ENCODE data around the gene TMED1.

GRCh38 chr19:10871711-10872545 lies 35.9 kb upstream of the TMED1 start:
- TF ChIP-seq CTCF (conservative IDR thresholded peaks at IDR 0.05; ENCODE audit: low read depth in 2 of 2) (0 out of 4 replicates have a peak, but pooled peaks of 1 of the 2 experiments have one; percentile 18), EZH2phosphoT487 (IDR thresholded peaks at IDR 0.05; ENCODE audit: unreplicated experiment) (no peak), CREB1 (CRISPR knock-in tag; IDR thresholded peaks at IDR 0.05; ENCODE audit: low read depth) (no peak), REST (IDR thresholded peaks at IDR 0.05; ENCODE audit: unreplicated experiment) (no peak), ZNF114 (CRISPR knock-in tag; IDR thresholded peaks at IDR 0.05) (no peak), EZH2 (IDR thresholded peaks at IDR 0.05; ENCODE audit: low read depth, unreplicated experiment) (no peak), NANOG (IDR thresholded peaks at IDR 0.05; ENCODE audit: borderline replicate concordance) (no peak), POLR2AphosphoS5 (IDR thresholded peaks at IDR 0.05; ENCODE audit: low read depth) (0 out of 2 replicates have a peak, but pooled peaks have one; percentile 7), ZNF462 (CRISPR knock-in tag; IDR thresholded peaks at IDR 0.05) (no peak), STAT1 (IDR thresholded peaks at IDR 0.05; ENCODE audit: unreplicated experiment) (no peak), JUNB (IDR thresholded peaks at IDR 0.05; ENCODE audit: unreplicated experiment) (no peak)
